ENCODE measurements around the gene HAS3.
"Not testable (repeated sequence)": the region's sequence is repeated elsewhere in the genome, so short reads cannot be mapped to it uniquely, and the experiment has no call there.

The HAS3 gene, protein sequence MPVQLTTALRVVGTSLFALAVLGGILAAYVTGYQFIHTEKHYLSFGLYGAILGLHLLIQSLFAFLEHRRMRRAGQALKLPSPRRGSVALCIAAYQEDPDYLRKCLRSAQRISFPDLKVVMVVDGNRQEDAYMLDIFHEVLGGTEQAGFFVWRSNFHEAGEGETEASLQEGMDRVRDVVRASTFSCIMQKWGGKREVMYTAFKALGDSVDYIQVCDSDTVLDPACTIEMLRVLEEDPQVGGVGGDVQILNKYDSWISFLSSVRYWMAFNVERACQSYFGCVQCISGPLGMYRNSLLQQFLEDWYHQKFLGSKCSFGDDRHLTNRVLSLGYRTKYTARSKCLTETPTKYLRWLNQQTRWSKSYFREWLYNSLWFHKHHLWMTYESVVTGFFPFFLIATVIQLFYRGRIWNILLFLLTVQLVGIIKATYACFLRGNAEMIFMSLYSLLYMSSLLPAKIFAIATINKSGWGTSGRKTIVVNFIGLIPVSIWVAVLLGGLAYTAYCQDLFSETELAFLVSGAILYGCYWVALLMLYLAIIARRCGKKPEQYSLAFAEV

DNA sequence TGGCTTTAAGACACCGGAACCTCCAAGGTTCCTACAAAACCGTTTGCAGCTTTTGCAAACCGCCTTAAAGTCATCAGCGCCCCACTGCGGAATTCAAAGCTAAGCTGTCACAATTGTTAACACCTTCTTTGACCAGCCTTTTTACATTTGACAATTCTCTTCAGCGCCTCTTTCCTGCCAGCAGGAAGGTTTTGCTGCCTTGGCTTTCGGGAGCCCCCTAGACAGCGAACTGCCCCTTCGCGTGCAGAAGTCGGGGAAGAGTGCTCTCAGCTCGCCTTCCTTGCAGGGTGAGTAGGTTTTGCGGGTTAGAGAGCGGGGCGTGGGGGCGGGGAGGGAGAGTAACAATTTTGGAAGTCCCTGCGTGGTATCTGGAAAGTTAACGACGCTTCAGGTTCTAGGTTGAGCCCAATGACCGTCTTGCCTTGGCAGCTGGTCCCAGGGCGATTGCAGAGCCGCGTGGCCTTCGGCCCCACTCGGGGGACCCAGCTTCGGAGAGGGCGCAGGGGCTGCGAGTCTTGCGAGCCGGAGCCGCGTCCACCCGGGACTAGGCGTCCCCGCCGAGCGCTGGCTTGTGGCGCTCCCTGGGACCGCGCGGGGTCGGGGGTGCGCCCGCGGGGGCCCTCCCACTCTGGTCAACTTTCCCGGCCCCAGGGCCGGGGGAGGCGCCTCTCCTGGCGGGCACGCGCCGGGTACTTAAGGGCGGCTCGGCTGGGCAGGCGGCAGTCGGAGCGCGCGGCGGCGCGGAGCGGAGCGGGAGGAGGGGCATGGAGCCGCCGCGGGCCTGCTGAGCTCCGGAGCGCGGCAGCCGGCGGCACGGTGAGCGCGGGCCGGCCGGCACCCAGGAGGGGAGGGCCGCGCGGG lies at the start of gene HAS3:
Gene HAS3, plus strand, starts transcription at position 153 of the 861 bp plus-strand sequence. CDS start 3,743 bp downstream, outside the sequence.
- peak; percentile 39 for DNase-seq

DNA sequence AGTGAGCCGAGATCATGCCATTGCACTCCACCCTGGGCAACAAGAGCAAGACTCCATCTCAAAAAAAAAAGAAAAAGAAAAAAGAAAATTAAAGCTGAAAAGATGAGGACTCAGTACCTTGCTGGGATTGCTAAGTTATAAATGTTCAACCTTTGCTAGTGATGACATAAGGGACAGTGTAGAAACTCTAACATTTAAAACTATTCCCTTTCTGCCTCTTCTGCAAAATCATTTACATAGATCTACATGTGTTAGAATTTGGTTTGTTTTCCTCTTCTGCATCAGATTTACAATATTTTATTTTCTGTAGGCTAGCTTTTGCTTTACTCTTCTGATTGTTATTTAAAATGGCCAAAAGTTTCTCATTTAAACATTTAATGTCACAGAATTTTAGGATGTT lies 49.5 kb upstream of the HAS3 start:
- no peak for DNase-seq

DNA sequence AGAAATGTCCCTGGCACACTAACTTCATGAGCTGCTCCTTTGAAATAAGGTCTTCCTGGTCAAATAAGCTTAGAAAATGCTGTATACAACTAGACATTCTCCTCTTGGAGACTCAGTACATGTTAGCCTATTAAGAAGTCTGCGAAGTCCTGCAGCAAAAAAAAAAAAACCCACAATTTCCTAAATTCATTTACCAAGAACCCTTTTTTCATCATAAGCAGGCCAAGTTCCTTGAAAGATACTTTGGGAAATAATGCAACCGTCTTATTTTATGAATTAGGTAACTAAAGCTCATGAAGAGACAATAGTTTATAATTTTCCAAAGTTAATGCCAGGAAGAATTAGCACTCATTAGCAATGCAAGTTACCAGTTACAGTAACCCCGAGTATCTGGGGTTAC lies 49.0 kb upstream of the HAS3 start:
- peak; percentile 13 for DNase-seq

DNA sequence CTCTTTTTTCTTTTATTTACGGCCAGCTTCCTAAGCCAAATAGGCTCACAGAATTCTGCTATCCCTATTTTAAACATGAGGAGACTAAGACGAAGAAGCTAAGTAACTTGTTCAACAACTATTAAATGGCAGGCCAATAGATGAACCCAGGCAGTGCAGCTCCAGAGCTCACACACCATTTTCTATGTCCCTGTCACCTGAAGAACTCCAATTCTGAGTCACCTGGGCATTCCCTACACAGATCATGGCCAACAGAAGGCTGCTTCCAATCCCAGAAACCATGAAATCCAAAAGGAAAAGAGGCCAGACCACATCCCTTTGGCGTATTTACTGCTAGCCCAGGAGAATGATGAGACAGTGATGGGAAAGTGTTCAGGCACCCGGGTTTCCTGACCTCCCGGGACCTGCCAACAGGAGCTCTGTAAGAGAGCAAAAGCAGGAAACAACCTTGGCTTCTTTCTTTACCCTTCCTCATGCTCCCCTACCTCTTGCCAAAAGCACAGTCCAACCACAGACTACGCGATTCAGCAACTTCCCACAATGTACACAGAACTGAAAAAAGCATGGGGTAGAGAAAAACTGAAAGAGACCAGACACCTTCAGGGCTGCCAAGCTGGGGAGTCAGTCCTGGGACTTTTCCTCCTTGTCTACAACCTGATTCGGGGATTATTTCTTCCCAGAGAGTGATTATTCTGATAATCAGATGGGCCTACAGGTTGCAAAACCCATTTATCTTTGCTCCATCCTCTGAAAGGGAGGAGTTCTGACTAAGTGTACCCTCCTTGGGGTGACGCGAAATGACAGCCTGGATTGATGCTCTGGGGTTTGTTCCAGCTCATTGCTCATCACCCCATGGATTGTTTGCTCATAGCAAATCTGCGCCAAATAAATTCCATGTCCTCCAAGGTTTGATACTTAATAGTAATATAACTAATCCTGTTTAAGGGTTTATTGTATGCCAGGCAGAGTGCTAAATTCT lies 47.8 kb upstream of the HAS3 start:
- peak; percentile 38 for DNase-seq

DNA sequence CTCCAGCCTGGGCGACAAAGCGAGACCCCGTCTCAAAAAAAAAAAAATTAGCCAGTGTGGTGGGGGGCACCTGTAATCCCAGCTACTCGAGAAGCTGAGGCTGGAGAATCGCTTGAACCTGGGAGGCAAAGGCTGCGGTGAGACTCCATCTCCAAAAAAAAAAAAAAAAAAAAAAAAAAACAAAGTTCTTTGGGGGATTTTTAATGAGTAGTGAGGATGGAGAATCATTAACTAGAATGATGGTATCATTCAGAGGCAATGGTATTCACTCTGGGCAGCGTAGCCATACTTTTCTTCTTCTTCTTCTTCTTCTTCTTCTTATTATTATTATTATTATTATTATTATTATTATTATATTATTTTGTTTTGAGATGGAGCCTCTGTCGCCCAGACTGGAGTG lies 42.0 kb upstream of the HAS3 start:
- DNase-seq: not testable (repeated sequence)

DNA sequence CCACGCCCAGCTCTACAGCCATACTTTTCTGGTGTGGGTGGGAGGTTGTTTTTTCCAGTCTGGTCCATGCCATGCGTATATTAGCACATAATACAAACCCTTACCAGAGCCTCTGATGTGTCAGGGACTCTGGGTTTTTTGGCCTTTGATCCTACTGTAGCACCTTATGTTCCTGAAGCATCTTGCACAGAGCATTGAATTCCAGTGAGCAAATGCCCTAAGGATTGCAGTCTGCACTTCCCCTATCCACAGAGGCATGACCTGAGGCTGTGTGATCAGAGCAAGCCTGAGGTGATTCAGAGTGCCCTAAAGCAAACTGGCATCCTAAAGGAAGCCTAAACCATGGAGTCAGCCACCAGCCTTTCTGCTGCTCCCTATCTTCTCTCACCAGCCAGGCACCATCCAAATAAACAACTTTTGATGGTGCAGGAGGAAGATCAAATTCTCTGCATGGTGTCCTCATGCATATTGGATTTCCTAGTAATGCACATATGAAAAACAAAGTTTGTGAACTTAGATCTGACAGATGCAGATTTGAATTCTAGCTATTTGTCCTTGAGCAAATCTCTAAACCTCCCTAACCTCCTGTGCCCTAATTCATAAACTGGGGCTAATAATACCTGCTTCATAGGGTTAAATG lies 41.2 kb upstream of the HAS3 start:
- DNase-seq: no peak

DNA sequence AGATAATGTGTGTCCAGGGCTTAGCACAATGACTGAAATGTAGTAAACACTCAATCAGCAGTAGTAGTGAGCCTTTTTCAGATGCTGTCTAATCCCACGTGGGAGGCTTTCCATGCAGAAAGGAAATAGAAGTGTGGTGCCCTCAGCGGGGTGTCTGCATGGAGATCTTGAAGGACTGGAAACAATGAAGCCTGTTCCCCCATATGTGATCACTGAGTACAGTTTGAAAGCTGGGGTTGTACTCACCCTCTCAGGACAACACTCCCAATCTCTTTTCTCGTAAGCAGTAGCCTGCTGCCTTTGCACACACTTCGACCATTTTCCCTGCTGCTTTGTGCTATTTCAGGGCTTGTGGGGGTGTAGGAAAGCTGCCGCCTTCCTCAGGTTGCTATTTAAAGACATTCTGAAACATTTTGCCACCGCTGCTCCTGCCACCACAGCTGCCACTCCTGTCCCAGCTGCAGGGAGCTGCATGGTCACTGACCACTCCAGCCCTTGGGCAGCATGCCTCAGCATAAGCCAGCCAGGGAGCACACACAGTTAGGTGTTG lies 40.6 kb upstream of the HAS3 start:
- no peak for DNase-seq

DNA sequence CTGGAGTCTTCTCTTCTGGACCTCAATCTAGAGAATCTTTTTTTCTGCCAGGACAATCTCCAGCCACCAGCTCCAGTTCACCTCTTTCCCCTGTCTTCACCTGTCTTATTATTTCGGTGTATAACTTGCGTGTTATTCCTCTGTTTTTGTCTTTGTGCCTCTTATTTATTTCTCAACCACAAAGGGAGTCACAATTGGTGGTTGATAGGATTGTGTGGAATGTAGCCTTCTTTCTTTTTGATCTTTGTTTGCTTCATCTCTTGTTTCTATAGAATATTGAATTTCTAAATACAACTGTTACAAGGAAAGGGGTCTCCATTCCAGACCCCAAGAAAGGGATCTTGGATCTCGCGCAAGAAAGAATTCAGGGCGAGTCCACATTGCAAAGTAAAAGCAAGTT lies 35.9 kb upstream of the HAS3 start:
- no peak for DNase-seq

DNA sequence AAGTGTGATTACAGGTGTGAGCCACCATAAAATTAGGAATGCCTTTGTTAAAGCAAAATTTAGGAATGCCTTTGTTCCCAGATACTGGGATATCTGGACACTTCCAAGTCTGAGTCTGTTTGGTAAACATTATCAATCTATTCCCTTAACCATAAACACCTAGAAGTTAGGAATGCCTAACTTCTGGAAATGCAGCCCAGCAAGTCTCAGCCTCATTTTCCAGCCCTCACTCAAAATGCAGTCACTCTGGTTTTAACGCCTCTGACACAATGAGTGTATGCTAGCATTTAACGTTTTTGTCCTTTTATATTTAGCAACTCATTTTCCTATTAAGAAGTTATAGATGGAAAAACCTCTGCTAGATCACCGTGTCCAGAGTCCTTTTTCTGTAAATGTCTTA lies 34.4 kb upstream of the HAS3 start:
- DNase-seq: no peak

DNA sequence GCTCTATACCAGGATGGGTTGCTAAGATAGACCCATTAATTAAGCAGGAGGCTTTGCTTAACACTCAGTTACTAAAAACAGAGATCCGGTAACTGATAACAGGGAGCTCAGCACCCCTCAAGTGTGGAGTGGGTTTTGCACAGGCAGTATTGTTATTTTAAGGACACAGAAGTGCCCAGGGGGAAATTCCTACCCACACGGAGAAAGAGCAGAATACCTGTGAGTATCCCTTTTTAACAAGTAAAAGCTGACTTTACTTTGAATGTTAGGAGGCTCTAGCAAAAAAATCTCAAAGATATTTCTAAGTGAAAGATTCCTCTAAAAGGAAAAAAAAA lies 32.8 kb upstream of the HAS3 start:
- DNase-seq: no peak

DNA sequence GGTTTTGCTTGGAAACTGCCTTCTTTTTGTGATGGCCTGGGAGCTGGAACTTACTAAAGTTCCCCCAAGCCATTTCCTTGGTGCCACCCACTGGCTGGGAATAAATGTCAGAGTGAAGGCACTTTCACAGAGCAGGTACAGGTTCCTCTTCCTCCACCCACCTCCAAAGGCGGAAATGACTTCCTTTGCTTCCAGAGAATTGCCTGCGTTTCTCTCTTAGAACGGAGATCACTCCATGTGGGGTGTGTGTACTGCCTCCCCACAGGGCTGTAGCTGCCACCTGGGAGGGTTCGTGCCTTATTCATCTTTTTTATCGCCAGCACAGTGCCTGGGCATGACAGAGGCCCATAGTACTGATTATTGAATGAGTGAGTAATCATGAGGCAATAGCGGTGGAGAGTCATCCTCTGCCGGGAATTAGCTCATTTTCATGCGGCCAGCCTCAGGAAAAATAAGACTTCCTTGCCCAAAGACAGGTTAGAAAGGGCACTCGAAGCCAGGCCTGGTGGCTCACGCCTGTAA lies 32.2 kb upstream of the HAS3 start:
- DNase-seq: no peak

DNA sequence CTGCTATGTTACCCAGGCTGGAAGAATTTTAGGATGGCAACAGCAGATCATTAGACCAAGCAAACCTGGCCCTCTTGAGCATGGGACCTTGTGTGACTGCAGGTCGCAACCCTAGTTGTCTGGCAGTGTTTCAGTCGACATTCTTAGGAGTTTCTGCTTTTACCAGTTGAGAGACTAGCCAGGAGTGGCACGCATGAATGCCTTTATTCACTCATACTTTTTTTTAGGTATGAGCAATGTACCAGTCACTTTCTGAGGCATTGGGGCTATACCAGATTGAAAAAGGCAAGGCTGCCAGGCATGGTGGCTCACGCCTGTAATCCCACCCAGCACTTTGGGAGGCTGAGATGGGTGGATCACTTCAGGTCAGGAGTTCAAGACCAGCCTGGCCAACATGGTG lies 28.2 kb upstream of the HAS3 start:
- no peak for DNase-seq

DNA sequence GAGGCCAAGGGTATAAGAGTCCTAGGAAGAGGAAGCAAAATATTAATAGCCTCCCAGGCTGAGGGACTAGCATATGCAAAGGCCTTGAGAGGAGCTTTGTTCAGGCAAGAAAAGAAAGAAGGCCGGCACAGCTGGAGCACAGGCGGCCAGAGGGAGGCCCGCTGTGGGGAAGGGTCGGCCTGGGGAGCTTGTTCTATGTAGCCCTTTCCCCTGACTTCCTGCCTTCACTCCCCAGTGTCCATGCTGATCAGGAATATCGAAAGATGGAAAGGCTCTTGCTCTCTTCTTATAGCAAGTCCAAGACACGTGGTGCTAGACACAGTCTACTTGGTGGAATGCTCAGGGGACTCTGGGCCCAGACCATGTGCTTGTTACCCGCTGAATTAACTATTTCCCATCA lies 27.4 kb upstream of the HAS3 start:
- no peak for DNase-seq

DNA sequence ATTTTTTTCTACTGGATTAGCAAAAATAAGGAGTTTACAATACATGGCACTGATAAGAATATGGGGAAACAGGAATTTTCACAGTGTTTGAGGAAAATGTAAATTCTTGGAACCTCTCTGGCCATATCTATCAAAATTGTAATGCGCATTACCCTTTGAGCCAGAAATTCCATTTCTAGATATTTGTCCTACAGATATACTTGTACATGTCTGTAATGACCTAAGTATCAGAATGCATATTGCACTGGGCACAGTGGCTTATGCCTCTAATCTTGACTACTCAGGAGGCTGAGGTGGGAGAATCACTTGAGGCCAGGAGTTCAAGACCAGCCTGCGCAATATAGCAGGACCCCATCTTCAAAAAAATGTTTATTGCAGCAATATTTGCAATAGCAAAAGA lies 25.8 kb upstream of the HAS3 start:
- no peak for DNase-seq

DNA sequence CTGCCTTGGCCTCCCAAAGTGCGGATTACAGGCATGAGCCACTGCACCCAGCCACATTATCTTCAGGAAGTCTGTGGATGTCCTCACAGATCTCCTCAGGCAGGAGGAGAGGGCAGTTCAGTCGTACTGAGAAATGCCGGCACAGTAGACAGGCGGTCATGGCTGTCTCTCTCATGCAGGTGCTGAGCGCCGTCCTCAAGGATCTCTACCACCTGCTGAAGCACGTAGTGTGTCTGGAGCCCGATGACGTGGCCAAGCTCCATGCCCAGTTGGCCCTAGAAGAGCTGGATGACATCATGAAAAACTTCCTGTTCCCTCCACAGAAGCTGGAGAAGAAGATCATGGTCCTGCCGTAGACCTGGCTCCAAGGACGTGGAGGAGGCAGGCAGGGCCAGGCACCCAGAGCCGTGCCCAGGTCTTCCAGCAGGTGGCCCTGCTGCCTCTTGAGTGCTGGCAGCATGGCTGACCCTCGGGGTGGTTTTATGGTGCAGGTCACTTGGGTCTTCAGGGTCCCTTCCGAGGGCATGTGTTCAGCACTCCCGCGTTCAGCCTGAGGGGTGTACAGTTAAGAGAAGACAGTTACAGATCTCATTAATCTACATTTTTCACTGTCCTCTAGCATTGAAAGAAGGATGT lies 22.0 kb upstream of the HAS3 start:
- DNase-seq: no peak

DNA sequence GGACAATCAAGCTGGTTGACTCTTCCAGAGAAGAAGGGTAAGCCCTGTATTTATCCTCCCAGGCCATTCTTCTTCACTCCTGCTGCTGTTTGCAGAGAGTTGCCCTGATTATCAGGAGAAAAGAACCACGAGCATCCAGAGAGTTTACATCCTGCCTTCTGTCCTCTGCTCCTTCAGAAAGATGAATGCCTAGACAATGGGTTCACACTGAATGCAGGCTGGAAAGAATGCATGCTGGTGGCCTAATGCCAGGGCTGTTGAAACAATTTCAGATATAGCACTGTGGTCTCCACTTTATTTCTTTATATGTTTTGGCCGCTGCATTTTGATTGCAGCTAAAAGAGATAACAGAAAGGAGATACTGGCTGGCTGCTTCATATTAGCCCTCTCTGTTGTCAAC lies 21.2 kb upstream of the HAS3 start:
- DNase-seq: no peak

DNA sequence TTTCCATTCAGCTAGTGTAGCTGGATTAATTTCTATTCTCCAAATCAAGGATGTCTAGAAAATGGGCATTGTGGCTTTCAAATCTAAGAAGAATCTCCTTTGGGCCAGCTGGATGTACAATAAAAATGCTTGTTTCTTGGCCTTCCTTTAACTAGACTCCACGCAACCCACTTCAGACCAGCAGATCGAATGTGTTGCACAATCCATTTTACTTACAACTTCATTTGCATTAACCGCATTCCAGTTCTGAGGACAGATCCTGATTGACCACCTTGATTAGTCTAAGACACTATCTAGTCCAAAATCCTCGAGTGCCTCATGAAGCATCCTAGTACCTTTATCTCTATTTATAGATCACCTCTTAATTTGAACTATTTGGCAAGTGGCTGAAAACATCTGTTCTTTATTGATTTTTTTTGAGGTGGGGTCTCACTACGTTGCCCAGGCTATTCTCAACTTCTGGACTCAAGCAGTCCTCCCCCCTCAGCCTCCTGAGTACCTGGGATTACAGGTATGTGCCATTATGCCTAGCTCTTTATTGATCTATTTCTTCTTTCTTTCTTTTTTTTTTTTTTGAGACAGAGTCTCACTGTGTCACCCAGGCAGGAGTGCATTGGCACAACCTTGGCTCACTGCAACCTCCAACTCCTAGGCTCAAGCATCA lies 20.3 kb upstream of the HAS3 start:
- no peak for DNase-seq

DNA sequence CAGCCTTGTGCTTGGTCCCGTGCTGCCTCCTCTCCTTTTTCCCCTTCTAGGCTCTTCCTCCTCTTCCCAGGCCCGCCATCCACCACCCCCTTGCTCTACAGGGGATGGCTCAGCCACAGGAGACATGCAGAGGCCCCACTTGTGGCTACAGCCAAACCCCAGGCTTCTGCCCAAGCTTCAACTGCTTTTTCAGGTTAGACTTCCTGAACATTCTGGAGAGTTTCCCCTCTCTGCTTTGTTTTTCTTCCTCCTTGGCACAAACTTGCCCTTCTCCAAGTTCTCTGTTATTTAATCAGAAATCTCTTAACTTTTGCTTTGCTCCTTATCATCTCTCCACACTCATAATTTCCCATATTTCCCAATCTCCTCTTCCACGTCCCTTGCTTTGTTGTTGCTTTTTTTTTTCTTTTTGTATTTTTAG lies 18.3 kb upstream of the HAS3 start:
- DNase-seq: no peak

DNA sequence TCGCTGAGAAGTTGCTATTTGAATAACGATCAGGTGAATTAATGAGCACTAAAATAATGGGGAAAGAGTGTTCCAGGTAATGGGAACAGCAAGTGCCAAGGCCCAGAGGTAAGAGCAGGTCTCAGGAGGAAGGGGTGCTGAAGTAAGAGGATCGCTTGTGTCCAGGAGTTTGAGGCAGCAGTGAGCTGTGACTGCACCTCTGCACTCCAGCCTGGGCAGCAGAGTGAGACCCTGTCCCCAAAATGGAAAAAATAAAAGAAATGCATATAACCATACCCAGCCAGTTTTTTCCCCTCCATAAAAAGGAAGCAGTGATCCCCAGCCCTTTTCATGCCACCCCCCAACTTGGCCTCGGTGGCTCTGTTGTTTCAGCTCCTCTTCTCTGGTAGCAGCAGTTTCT lies 16.8 kb upstream of the HAS3 start:
- no peak for DNase-seq

DNA sequence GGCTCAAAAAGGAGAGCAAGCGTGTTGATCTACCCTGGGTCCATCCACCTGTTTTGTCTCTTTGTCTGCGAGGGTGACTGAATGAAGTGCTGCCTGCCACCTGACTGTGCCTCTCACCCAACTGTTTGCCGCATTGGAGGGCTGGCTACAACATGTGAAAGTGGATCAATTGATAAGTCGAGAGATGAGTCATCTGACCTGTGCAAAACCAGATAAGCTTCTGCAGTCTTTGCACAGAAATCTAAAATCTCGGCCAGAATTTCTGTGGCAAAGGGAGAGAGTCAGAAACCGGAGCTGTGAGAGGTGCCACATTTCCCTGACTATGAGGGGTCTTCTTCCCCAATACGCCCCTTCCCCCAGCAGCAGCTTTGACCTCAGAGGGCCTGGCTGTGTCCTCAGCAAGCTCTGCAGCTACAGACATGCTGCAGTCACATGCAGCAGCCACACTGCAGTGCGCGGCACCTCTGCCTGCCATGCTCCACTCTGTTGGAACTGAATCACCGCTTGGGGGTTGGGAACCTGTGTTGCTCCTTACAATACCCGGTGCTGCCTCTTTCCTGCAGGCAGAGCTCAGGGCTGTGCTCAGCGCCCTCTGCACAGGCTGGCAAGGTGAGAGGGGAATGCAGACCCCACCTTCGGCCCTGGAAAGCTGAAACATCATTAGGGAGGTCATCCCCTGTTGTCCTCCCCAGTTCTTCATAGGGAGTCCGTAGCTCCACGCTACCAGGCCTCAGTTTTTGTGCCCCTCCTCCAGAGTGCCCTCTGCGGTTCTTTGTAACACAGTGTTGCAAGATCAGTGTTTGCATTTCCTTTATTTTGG lies 16.2 kb upstream of the HAS3 start:
- DNase-seq: no peak

All from MV-4-11 (cell line).